Karpas-422 (cell line): ENCODE measurements around the gene RILPL2. TPM values are rescaled to one million over a fixed set of nuclear protein-coding genes. Genes with fewer than 3 reads are reported as not detected.
"Not testable (repeated sequence)": the region's sequence is repeated elsewhere in the genome, so short reads cannot be mapped to it uniquely, and the experiment has no call there.

Experiments
- DNase-seq: peaks from one replicate; pipeline ENCODE4 v3.0.0-alpha.2; 2015
- H2AFZ ChIP-seq: fragments of 200-600 bp; sonication (generic); 2 replicates; pipeline ENCODE4 v1.6.1; 2014; ENCODE audit warnings: antibody characterized with exemption, low read length, mixed read lengths
- H3K27ac ChIP-seq: fragments of 200-600 bp; sonication (generic); 2 replicates; pipeline ENCODE4 v1.5.1; 2014; ENCODE audit warnings: mild to moderate bottlenecking, low read length, moderate library complexity
- H3K27me3 ChIP-seq: fragments of 200-600 bp; sonication (generic); 2 replicates; pipeline ENCODE4 v1.6.1; 2014; ENCODE audit warnings: low read length, mixed read lengths
- H3K36me3 ChIP-seq: fragments of 200-600 bp; sonication (generic); 2 replicates; pipeline ENCODE4 v1.6.1; 2014; ENCODE audit warnings: low read length, mixed read lengths; ENCODE audit not compliant: insufficient read depth
- H3K4me1 ChIP-seq: fragments of 200-600 bp; sonication (generic); 2 replicates; pipeline ENCODE4 v1.6.1; 2014; ENCODE audit warnings: mild to moderate bottlenecking, low read length, mixed read lengths
- H3K4me2 ChIP-seq: fragments of 200-600 bp; sonication (generic); 2 replicates; pipeline ENCODE4 v1.6.1; 2014; ENCODE audit warnings: low read length, low read depth, mild to moderate bottlenecking; ENCODE audit not compliant: poor library complexity, severe bottlenecking
- H3K4me3 ChIP-seq: fragments of 200-600 bp; sonication (generic); 2 replicates; pipeline ENCODE4 v1.5.1; 2014; ENCODE audit warnings: mild to moderate bottlenecking, antibody characterized with exemption, low read length, mixed read lengths
- H3K79me2 ChIP-seq: fragments of 200-600 bp; sonication (generic); 2 replicates; pipeline ENCODE4 v1.6.1; 2014; ENCODE audit warnings: mild to moderate bottlenecking, low read length, mixed read lengths
- H3K9ac ChIP-seq: fragments of 200-600 bp; sonication (generic); 2 replicates; pipeline ENCODE4 v1.6.0; 2014; ENCODE audit warnings: low read length
- H3K9me2 ChIP-seq: fragments of 200-600 bp; sonication (generic), shearing (Covaris generic); replicated peaks from 2 replicates; pipeline ENCODE4 v1.6.0; 2014; ENCODE audit warnings: mild to moderate bottlenecking, low read length, moderate library complexity; ENCODE audit not compliant: insufficient read depth
- H3K9me3 ChIP-seq: fragments of 300-700, 200-600 bp; sonication (generic); 2 replicates; pipeline ENCODE4 v1.6.1; 2014; ENCODE audit warnings: low read length, mixed read lengths
- H4K20me1 ChIP-seq: fragments of 200-600 bp; sonication (generic); 2 replicates; pipeline ENCODE4 v1.6.1; 2014; ENCODE audit warnings: mild to moderate bottlenecking, antibody characterized with exemption, low read length, low read depth; ENCODE audit not compliant: insufficient read depth
- total RNA-seq: library from RNA; depleted of rRNA; stranded (reverse); fragments of >200 nt; shearing (Covaris generic); gene quantifications from 2 replicates; pipeline ENCODE4 v1.2.3, GENCODE V29; 2014; ENCODE audit warnings: low replicate concordance

The RILPL2 gene
- total RNA-seq, 1 experiment from 2014 or later, result 1.4 TPM

- not testable (repeated sequence) for H3K4me1 ChIP-seq, H3K9me3 ChIP-seq, H2AFZ ChIP-seq, H3K4me2 ChIP-seq, H3K79me2 ChIP-seq, DNase-seq, H3K9ac ChIP-seq, H4K20me1 ChIP-seq, H3K4me3 ChIP-seq, H3K27ac ChIP-seq, H3K27me3 ChIP-seq, H3K9me2 ChIP-seq
- H3K36me3 ChIP-seq, result peaks cover 26% of the 10 kb centered on the region
These were observed 29.2 kb downstream of the RILPL2 start for GRCh38 chr12:123407269-123407668.

GRCh38 chr12:123404581-123404980, 31.9 kb downstream of the RILPL2 start:
- DNase-seq, result no peak
- no peaks in the 10 kb centered on the region for H3K9me3 ChIP-seq

GRCh38 chr12:123401753-123402683, 34.5 kb downstream of the RILPL2 start:
- Histone ChIP-seq H3K27ac (no peak overlapping the region), H3K4me3 (no peak overlapping the region), H3K79me2 (peaks cover 33% of the 10 kb centered on the region), H3K9ac (no peak overlapping the region), H4K20me1 (0 out of 2 replicates have a peak, but pooled peaks cover 16% of the 10 kb centered on the region), H3K36me3 (peaks cover 25% of the 10 kb centered on the region), H3K4me1 (no peaks in the 10 kb centered on the region), H3K9me2 (no peaks in the 10 kb centered on the region), H3K27me3 (no peaks in the 10 kb centered on the region), H2AFZ (no peak overlapping the region), H3K4me2 (no peak overlapping the region), H3K9me3 (no peaks in the 10 kb centered on the region)
- DNase-seq, result no peak

More at GRCh38 chr12:123404581-123404980, 31.9 kb downstream of the RILPL2 start:
- Histone ChIP-seq H3K4me3 (no peak overlapping the region), H3K36me3 (peaks cover 28% of the 10 kb centered on the region), H3K9me2 (no peaks in the 10 kb centered on the region), H3K9ac (no peak overlapping the region), H3K79me2 (peaks cover 11% of the 10 kb centered on the region), H3K27ac (no peak overlapping the region), H3K4me1 (no peaks in the 10 kb centered on the region), H3K27me3 (no peaks in the 10 kb centered on the region), H3K4me2 (no peak overlapping the region), H4K20me1 (0 out of 2 replicates have a peak, but pooled peaks cover 9% of the 10 kb centered on the region), H2AFZ (no peak overlapping the region)

GRCh38 chr12:123399255-123399617, 37.2 kb downstream of the RILPL2 start:
- Histone ChIP-seq H3K9ac (no peak overlapping the region), H3K9me2 (no peaks in the 10 kb centered on the region), H3K4me3 (no peak overlapping the region), H3K79me2 (peaks cover 56% of the 10 kb centered on the region), H3K27ac (no peak overlapping the region), H3K4me1 (no peaks in the 10 kb centered on the region), H3K27me3 (no peaks in the 10 kb centered on the region), H4K20me1 (0 out of 2 replicates have a peak, but pooled peaks cover 16% of the 10 kb centered on the region), H3K4me2 (no peak overlapping the region), H3K9me3 (no peaks in the 10 kb centered on the region), H3K36me3 (peaks cover 34% of the 10 kb centered on the region), H2AFZ (no peak overlapping the region)
- no peak for DNase-seq

GRCh38 chr12:123398550-123399254, 37.8 kb downstream of the RILPL2 start:
- Histone ChIP-seq H3K79me2 (peaks cover 57% of the 10 kb centered on the region), H3K27me3 (no peaks in the 10 kb centered on the region), H3K9me3 (no peaks in the 10 kb centered on the region), H3K4me3 (no peak overlapping the region), H3K27ac (no peak overlapping the region), H3K4me2 (no peak overlapping the region), H2AFZ (no peak overlapping the region), H3K9ac (no peak overlapping the region), H4K20me1 (0 out of 2 replicates have a peak, but pooled peaks cover 16% of the 10 kb centered on the region), H3K4me1 (no peaks in the 10 kb centered on the region), H3K9me2 (no peaks in the 10 kb centered on the region), H3K36me3 (peaks cover 29% of the 10 kb centered on the region)
- no peak for DNase-seq

GRCh38 chr12:123398177-123398549, 38.3 kb downstream of the RILPL2 start:
- Histone ChIP-seq H4K20me1 (0 out of 2 replicates have a peak, but pooled peaks cover 16% of the 10 kb centered on the region), H3K9me3 (no peaks in the 10 kb centered on the region), H3K4me2 (no peak overlapping the region), H3K9ac (no peak overlapping the region), H3K27ac (no peak overlapping the region), H3K4me3 (no peak overlapping the region), H3K27me3 (no peaks in the 10 kb centered on the region), H3K36me3 (peaks cover 23% of the 10 kb centered on the region), H3K4me1 (no peaks in the 10 kb centered on the region), H2AFZ (no peak overlapping the region), H3K9me2 (no peaks in the 10 kb centered on the region), H3K79me2 (peaks cover 62% of the 10 kb centered on the region)
- DNase-seq, result no peak

GRCh38 chr12:123397400-123397799, 39.1 kb downstream of the RILPL2 start:
- Histone ChIP-seq H3K27ac (no peak overlapping the region), H3K9ac (no peak overlapping the region), H3K27me3 (no peaks in the 10 kb centered on the region), H3K36me3 (peaks cover 17% of the 10 kb centered on the region), H3K4me3 (no peak overlapping the region), H4K20me1 (0 out of 2 replicates have a peak, but pooled peaks cover 13% of the 10 kb centered on the region), H3K9me3 (no peaks in the 10 kb centered on the region), H2AFZ (no peak overlapping the region), H3K4me2 (no peak overlapping the region), H3K79me2 (peaks cover 63% of the 10 kb centered on the region), H3K4me1 (no peaks in the 10 kb centered on the region), H3K9me2 (no peaks in the 10 kb centered on the region)
- DNase-seq, result no peak

- no peak overlapping the region for H3K9ac ChIP-seq
- H3K4me1 ChIP-seq, result no peaks in the 10 kb centered on the region
- H3K27me3 ChIP-seq, result no peaks in the 10 kb centered on the region
- no peak overlapping the region for H3K4me3 ChIP-seq
- no peak overlapping the region for H3K4me2 ChIP-seq
- H3K36me3 ChIP-seq, result peaks cover 14% of the 10 kb centered on the region; the same call in 1 of the 2 replicates
- H3K79me2 ChIP-seq, result peaks cover 63% of the 10 kb centered on the region
- no peaks in the 10 kb centered on the region for H3K9me2 ChIP-seq
- no peak overlapping the region for H2AFZ ChIP-seq
- no peak overlapping the region for H3K27ac ChIP-seq
- 0 out of 2 replicates have a peak, but pooled peaks cover 9% of the 10 kb centered on the region for H4K20me1 ChIP-seq
- no peak for DNase-seq
- no peaks in the 10 kb centered on the region for H3K9me3 ChIP-seq
These were observed 39.5 kb downstream of the RILPL2 start for GRCh38 chr12:123396954-123397353.
